CD14-positive monocyte (primary cell): ENCODE data around the gene ZBTB1. TPM values are rescaled to one million over a fixed set of nuclear protein-coding genes. Genes with fewer than 3 reads are reported as not detected.
"Not testable (repeated sequence)": the region's sequence is repeated elsewhere in the genome, so short reads cannot be mapped to it uniquely, and the experiment has no call there.

Experiments
- DNase-seq, 3 donors: peaks; one replicate each; pipeline ENCODE4 v3.0.0-alpha.2; 2011 to 2022
- H2AFZ ChIP-seq: 2 replicates; pipeline ENCODE4 v1.6.0; 2012; ENCODE audit warnings: mild to moderate bottlenecking, low read depth, low read length, inconsistent platforms; ENCODE audit not compliant: insufficient read depth, poor library complexity, severe bottlenecking
- H3K27ac ChIP-seq, 2 donors: 1 replicate in 1 of 2; 2 replicates in 1 of 2; pipeline ENCODE4 v1.5.1; 2012 to 2013; ENCODE audit warnings: low read length in 2 of 2, control low read depth in 1 of 2, inconsistent platforms in 1 of 2, low read depth in 1 of 2, mild to moderate bottlenecking in 1 of 2
- H3K27me3 ChIP-seq, 2 donors: one replicate each; pipeline versions ENCODE4 v1.6.0 to v1.6.1; 2011 to 2013; ENCODE audit warnings: low read length in 2 of 2; ENCODE audit not compliant: control insufficient read depth in 2 of 2, insufficient read depth in 2 of 2
- H3K36me3 ChIP-seq, 2 donors: replicated peaks in 1 of 2; 1 replicate in 1 of 2; 2 replicates in 1 of 2; pipeline versions ENCODE4 v1.5.1 to v1.6.1; 2012 to 2013; ENCODE audit warnings: low read length in 2 of 2, control low read depth in 1 of 2, inconsistent platforms in 1 of 2, mild to moderate bottlenecking in 1 of 2; ENCODE audit not compliant: insufficient read depth in 2 of 2, control insufficient read depth in 1 of 2
- H3K4me1 ChIP-seq, 2 donors: 1 replicate in 1 of 2; 2 replicates in 1 of 2; pipeline versions ENCODE4 v1.5.1 to v1.6.1; 2012 to 2013; ENCODE audit warnings: low read length in 2 of 2, control low read depth in 1 of 2, inconsistent platforms in 1 of 2, mild to moderate bottlenecking in 1 of 2, moderate library complexity in 1 of 2; ENCODE audit not compliant: insufficient read depth in 2 of 2, control insufficient read depth in 1 of 2
- H3K4me2 ChIP-seq: replicated peaks from 2 replicates; pipeline ENCODE3; 2012; ENCODE audit warnings: low read length, moderate library complexity, mild to moderate bottlenecking; ENCODE audit not compliant: poor library complexity, severe bottlenecking; ENCODE audit errors: extremely low read depth
- H3K4me3 ChIP-seq, 3 experiments: fragments of 200-600 bp in 1 of 3; sonication (generic) in 1 of 3; replicated peaks in 1 of 3; 1 replicate in 2 of 3; 2 replicates in 1 of 3; pipeline ENCODE4 v1.5.1; 2011 to 2013; ENCODE audit warnings: low read length in 3 of 3, mild to moderate bottlenecking in 3 of 3, control low read depth in 2 of 3, low read depth in 2 of 3, inconsistent platforms in 1 of 3, moderate library complexity in 1 of 3
- H3K79me2 ChIP-seq: 2 replicates; pipeline ENCODE4 v1.6.0; 2012; ENCODE audit warnings: mild to moderate bottlenecking, control low read depth, inconsistent platforms, low read length, moderate library complexity; ENCODE audit not compliant: insufficient read depth
- H3K9ac ChIP-seq: 2 replicates; pipeline ENCODE4 v1.6.0; 2017; ENCODE audit warnings: low read length, mild to moderate bottlenecking; ENCODE audit not compliant: insufficient read depth, poor library complexity, severe bottlenecking
- H3K9me3 ChIP-seq, 2 donors: replicated peaks in 1 of 2; 1 replicate in 1 of 2; 2 replicates in 1 of 2; pipeline versions ENCODE4 v1.5.1 to v1.6.1; 2012 to 2013; ENCODE audit warnings: low read length in 2 of 2, control low read depth in 1 of 2; ENCODE audit not compliant: control insufficient read depth in 1 of 2, insufficient read depth in 1 of 2
- H4K20me1 ChIP-seq: 2 replicates; pipeline ENCODE4 v1.6.0; 2012; ENCODE audit warnings: mild to moderate bottlenecking, low read length, control low read depth, moderate library complexity; ENCODE audit not compliant: insufficient read depth
- H3K27ac Mint-ChIP-seq, 7 donors: one replicate each; pipeline ENCODE4 v1.8.0; 2020; ENCODE audit warnings: mild to moderate bottlenecking in 7 of 7, mixed read lengths in 7 of 7, moderate library complexity in 6 of 7, inconsistent platforms in 2 of 7
- H3K27me3 Mint-ChIP-seq, 3 donors: one replicate each; pipeline ENCODE4 v1.8.0; 2021 to 2022; ENCODE audit warnings: low read depth in 3 of 3, mild to moderate bottlenecking in 3 of 3, mixed read lengths in 3 of 3, moderate library complexity in 3 of 3, inconsistent platforms in 1 of 3
- H3K36me3 Mint-ChIP-seq, 2 donors: one replicate each; pipeline ENCODE4 v1.8.0; 2020; ENCODE audit warnings: mixed read lengths in 2 of 2, inconsistent platforms in 1 of 2, mild to moderate bottlenecking in 1 of 2
- H3K4me1 Mint-ChIP-seq: one replicate; pipeline ENCODE4 v1.8.0; 2020; ENCODE audit warnings: mild to moderate bottlenecking, mixed read lengths
- H3K4me3 Mint-ChIP-seq, 2 donors: one replicate each; pipeline ENCODE4 v1.8.0; 2020; ENCODE audit warnings: mild to moderate bottlenecking in 2 of 2, mixed read lengths in 2 of 2, moderate library complexity in 1 of 2
- H3K9me3 Mint-ChIP-seq, 7 donors: one replicate each; pipeline ENCODE4 v1.8.0; 2020 to 2022; ENCODE audit warnings: mixed read lengths in 7 of 7, mild to moderate bottlenecking in 6 of 7, moderate library complexity in 6 of 7, inconsistent platforms in 2 of 7
- WGBS: methylation state at CpG from one replicate; pipeline ENCODE4 v1.1.5; 2013; ENCODE audit warnings: missing lambda C conversion rate; ENCODE audit not compliant: insufficient coverage; 5-methylcytosine and 5-hydroxymethylcytosine counted together
- intact Hi-C, 2 donors: fragments of 100-400 bp; cut with micrococcal nuclease; formaldehyde crosslinking; loops; one replicate each; pipeline versions ENCODE4 v1.15.0 to v1.15.1; 2023
- polyA plus RNA-seq, 3 donors: library from polyadenylated mRNA; depleted of rRNA in 1 of 3; unstranded in 2 of 3; stranded (reverse) in 1 of 3; fragments of 300-500 nt in 2 of 3; fragments of >200 nt in 1 of 3; fragmentation: Illumina TruSeq in 2 of 3; gene quantifications; 1 replicate in 2 of 3; 2 replicates in 1 of 3; pipeline ENCODE4 v1.2.3, GENCODE V29; 2012 to 2021
- TF ChIP-seq, protein P1 (sequence below): fragments of 200-600 bp; IDR thresholded peaks from one replicate; pipeline ENCODE4 v1.8.0; 2022; ENCODE audit warnings: antibody characterized with exemption, mild to moderate bottlenecking

ZBTB1 gene
- polyA plus RNA-seq, 3 donors = 27.7 to 45.4 (median 33.4) TPM

DNA sequence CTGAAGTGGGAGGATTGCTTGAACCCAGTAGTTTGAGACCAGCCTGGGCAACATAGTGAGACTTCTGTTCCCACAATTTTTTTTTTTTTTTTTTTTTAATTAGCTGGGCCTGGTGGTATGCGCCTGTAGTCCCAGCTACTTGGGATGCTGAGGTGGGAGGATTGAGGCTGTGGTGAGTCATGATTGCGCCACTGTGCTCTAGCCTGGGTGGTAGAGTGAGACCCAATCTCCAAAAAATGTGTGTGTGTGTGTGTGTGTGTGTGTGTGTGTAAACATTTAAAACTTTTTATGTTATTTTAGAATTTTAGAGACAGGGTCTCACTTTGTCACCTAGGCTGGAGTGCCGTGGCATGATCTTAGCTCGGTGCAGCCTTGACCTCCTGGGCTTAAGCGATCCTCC lies 52.0 kb downstream of the ZBTB1 start:
- Histone ChIP-seq H3K9me3 (no peaks in the 10 kb centered on the region), H3K27ac (no peak overlapping the region), H3K4me2 (no peak overlapping the region), H3K27me3 (peaks cover 6 to 23% of the 10 kb centered on the region in 2 donors), H3K79me2 (no peaks in the 10 kb centered on the region), H3K4me3 (no peak overlapping the region), H3K9ac (no peak overlapping the region), H2AFZ (no peak overlapping the region), H3K36me3 (no peaks in the 10 kb centered on the region), H4K20me1 (no peaks in the 10 kb centered on the region), H3K4me1 (no peaks in the 10 kb centered on the region)
- DNase-seq = peak in 1 of 3 donors; percentile 19
- Mint-ChIP-seq H3K36me3 (no peaks in the 10 kb centered on the region), H3K27ac (no peak overlapping the region), H3K4me1 (no peaks in the 10 kb centered on the region), H3K9me3 (peaks cover 0 to 3% (median 0%) of the 10 kb centered on the region in 7 donors), H3K4me3 (no peak overlapping the region), H3K27me3 (peaks cover 18 to 23% (median 21%) of the 10 kb centered on the region in 3 donors)
- 96% methylated on average over 5 of the region's 5 CpGs for WGBS
- TF ChIP-seq, protein P1, sequence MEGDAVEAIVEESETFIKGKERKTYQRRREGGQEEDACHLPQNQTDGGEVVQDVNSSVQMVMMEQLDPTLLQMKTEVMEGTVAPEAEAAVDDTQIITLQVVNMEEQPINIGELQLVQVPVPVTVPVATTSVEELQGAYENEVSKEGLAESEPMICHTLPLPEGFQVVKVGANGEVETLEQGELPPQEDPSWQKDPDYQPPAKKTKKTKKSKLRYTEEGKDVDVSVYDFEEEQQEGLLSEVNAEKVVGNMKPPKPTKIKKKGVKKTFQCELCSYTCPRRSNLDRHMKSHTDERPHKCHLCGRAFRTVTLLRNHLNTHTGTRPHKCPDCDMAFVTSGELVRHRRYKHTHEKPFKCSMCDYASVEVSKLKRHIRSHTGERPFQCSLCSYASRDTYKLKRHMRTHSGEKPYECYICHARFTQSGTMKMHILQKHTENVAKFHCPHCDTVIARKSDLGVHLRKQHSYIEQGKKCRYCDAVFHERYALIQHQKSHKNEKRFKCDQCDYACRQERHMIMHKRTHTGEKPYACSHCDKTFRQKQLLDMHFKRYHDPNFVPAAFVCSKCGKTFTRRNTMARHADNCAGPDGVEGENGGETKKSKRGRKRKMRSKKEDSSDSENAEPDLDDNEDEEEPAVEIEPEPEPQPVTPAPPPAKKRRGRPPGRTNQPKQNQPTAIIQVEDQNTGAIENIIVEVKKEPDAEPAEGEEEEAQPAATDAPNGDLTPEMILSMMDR = no peak
- intact Hi-C loops = no loop called here

DNA sequence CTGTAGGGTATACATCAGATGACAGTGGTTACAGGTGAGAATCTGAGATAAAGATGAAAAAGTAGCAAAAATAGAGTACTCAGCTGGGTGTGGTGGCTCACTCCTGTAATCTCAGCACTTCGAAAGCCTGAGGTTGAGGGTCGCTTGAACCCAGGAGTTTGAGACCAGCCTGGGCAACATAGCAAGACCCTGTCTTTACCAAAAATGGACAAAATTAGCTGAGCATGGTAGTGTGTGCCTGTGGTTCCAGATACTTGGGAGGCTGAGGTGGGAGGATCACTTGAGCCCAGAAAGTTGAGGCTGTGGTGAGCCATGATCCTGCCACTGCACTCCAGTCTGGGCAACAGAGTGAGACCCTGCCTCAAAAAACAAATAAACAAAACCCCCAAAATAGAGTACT lies 53.6 kb downstream of the ZBTB1 start:
- peaks cover 4 to 12% (median 8%) of the 10 kb centered on the region in 3 donors for H3K27me3 Mint-ChIP-seq

More for the DNA sequence above, 53.6 kb downstream of the ZBTB1 start:
- intact Hi-C loops, H3K9me3 Mint-ChIP-seq, H3K9me3 ChIP-seq, H3K9ac ChIP-seq, H3K79me2 ChIP-seq, DNase-seq, H3K4me1 Mint-ChIP-seq, H3K27me3 ChIP-seq, H3K4me2 ChIP-seq, H3K4me3 ChIP-seq, H2AFZ ChIP-seq, H3K27ac Mint-ChIP-seq, H3K4me1 ChIP-seq, H3K4me3 Mint-ChIP-seq, H3K27ac ChIP-seq, H3K36me3 ChIP-seq, H3K36me3 Mint-ChIP-seq, H4K20me1 ChIP-seq: not testable (repeated sequence)
- WGBS = 93% methylated on average over 2 of the region's 2 CpGs
